ENCODE data around the gene CAMK1D.

DNA sequence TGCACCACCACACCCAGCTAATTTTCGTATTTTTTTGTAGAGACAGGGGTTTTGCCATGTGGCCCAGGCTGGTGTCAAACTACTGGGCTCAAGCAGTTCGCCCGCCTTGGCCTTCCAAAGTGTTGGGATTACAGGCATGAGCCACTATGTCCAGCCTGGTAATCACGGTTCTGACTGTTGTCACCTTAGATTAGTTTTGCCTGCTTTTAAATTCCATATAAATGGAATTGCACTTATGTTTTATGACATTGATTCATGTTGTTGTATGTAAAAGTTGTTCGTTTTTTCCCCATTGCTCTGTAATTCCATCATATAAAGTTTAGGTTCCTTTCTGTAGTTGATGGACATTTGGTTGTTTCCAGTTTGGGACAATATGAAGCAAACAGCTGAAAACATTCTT is 106.0 kb downstream of the CAMK1D start:
- TF ChIP-seq STAT3 (IDR thresholded peaks at IDR 0.05; ENCODE audit: low read depth, low read length) (no peak), RAD21 (IDR thresholded peaks at IDR 0.05; ENCODE audit: insufficient read depth, low read depth, low read length) (no peak), POLR2AphosphoS5 (IDR thresholded peaks at IDR 0.05; ENCODE audit: low read length) (no peak), ATF7 (IDR thresholded peaks at IDR 0.05; ENCODE audit: low read depth) (no peak), EZH2 (IDR thresholded peaks at IDR 0.05; ENCODE audit: borderline replicate concordance, control insufficient read depth, low read depth, low read length) (no peak), CBX5 (IDR thresholded peaks at IDR 0.05; ENCODE audit: low read depth) (no peak), YY1 (IDR thresholded peaks at IDR 0.05; ENCODE audit: low read depth, low read length) (no peak), SRF (IDR thresholded peaks at IDR 0.05; ENCODE audit: low read depth in 2 of 2, low read length in 2 of 2) (no peak), HDAC6 (IDR thresholded peaks at IDR 0.05; ENCODE audit: unreplicated experiment) (no peak)
- TF ChIP-seq, protein P1, sequence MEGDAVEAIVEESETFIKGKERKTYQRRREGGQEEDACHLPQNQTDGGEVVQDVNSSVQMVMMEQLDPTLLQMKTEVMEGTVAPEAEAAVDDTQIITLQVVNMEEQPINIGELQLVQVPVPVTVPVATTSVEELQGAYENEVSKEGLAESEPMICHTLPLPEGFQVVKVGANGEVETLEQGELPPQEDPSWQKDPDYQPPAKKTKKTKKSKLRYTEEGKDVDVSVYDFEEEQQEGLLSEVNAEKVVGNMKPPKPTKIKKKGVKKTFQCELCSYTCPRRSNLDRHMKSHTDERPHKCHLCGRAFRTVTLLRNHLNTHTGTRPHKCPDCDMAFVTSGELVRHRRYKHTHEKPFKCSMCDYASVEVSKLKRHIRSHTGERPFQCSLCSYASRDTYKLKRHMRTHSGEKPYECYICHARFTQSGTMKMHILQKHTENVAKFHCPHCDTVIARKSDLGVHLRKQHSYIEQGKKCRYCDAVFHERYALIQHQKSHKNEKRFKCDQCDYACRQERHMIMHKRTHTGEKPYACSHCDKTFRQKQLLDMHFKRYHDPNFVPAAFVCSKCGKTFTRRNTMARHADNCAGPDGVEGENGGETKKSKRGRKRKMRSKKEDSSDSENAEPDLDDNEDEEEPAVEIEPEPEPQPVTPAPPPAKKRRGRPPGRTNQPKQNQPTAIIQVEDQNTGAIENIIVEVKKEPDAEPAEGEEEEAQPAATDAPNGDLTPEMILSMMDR (IDR thresholded peaks at IDR 0.05 in 2 of 3, conservative IDR thresholded peaks at IDR 0.05 in 1 of 3; ENCODE audit: control insufficient read depth in 2 of 3, extremely low read depth in 1 of 3, insufficient read depth in 1 of 3, low read depth in 3 of 3, low read length in 3 of 3), result no peak
- TF ChIP-seq, protein P2, sequence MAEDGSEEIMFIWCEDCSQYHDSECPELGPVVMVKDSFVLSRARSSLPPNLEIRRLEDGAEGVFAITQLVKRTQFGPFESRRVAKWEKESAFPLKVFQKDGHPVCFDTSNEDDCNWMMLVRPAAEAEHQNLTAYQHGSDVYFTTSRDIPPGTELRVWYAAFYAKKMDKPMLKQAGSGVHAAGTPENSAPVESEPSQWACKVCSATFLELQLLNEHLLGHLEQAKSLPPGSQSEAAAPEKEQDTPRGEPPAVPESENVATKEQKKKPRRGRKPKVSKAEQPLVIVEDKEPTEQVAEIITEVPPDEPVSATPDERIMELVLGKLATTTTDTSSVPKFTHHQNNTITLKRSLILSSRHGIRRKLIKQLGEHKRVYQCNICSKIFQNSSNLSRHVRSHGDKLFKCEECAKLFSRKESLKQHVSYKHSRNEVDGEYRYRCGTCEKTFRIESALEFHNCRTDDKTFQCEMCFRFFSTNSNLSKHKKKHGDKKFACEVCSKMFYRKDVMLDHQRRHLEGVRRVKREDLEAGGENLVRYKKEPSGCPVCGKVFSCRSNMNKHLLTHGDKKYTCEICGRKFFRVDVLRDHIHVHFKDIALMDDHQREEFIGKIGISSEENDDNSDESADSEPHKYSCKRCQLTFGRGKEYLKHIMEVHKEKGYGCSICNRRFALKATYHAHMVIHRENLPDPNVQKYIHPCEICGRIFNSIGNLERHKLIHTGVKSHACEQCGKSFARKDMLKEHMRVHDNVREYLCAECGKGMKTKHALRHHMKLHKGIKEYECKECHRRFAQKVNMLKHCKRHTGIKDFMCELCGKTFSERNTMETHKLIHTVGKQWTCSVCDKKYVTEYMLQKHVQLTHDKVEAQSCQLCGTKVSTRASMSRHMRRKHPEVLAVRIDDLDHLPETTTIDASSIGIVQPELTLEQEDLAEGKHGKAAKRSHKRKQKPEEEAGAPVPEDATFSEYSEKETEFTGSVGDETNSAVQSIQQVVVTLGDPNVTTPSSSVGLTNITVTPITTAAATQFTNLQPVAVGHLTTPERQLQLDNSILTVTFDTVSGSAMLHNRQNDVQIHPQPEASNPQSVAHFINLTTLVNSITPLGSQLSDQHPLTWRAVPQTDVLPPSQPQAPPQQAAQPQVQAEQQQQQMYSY (CRISPR knock-in tag; IDR thresholded peaks at IDR 0.05), result no peak
- TF ChIP-seq, protein P3, sequence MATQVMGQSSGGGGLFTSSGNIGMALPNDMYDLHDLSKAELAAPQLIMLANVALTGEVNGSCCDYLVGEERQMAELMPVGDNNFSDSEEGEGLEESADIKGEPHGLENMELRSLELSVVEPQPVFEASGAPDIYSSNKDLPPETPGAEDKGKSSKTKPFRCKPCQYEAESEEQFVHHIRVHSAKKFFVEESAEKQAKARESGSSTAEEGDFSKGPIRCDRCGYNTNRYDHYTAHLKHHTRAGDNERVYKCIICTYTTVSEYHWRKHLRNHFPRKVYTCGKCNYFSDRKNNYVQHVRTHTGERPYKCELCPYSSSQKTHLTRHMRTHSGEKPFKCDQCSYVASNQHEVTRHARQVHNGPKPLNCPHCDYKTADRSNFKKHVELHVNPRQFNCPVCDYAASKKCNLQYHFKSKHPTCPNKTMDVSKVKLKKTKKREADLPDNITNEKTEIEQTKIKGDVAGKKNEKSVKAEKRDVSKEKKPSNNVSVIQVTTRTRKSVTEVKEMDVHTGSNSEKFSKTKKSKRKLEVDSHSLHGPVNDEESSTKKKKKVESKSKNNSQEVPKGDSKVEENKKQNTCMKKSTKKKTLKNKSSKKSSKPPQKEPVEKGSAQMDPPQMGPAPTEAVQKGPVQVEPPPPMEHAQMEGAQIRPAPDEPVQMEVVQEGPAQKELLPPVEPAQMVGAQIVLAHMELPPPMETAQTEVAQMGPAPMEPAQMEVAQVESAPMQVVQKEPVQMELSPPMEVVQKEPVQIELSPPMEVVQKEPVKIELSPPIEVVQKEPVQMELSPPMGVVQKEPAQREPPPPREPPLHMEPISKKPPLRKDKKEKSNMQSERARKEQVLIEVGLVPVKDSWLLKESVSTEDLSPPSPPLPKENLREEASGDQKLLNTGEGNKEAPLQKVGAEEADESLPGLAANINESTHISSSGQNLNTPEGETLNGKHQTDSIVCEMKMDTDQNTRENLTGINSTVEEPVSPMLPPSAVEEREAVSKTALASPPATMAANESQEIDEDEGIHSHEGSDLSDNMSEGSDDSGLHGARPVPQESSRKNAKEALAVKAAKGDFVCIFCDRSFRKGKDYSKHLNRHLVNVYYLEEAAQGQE (IDR thresholded peaks at IDR 0.05; ENCODE audit: low read depth, low read length), result no peak
- TF ChIP-seq, protein P4, sequence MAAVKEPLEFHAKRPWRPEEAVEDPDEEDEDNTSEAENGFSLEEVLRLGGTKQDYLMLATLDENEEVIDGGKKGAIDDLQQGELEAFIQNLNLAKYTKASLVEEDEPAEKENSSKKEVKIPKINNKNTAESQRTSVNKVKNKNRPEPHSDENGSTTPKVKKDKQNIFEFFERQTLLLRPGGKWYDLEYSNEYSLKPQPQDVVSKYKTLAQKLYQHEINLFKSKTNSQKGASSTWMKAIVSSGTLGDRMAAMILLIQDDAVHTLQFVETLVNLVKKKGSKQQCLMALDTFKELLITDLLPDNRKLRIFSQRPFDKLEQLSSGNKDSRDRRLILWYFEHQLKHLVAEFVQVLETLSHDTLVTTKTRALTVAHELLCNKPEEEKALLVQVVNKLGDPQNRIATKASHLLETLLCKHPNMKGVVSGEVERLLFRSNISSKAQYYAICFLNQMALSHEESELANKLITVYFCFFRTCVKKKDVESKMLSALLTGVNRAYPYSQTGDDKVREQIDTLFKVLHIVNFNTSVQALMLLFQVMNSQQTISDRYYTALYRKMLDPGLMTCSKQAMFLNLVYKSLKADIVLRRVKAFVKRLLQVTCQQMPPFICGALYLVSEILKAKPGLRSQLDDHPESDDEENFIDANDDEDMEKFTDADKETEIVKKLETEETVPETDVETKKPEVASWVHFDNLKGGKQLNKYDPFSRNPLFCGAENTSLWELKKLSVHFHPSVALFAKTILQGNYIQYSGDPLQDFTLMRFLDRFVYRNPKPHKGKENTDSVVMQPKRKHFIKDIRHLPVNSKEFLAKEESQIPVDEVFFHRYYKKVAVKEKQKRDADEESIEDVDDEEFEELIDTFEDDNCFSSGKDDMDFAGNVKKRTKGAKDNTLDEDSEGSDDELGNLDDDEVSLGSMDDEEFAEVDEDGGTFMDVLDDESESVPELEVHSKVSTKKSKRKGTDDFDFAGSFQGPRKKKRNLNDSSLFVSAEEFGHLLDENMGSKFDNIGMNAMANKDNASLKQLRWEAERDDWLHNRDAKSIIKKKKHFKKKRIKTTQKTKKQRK (IDR thresholded peaks at IDR 0.05; ENCODE audit: low read depth, low read length), result no peak
- TF ChIP-seq, protein P5, sequence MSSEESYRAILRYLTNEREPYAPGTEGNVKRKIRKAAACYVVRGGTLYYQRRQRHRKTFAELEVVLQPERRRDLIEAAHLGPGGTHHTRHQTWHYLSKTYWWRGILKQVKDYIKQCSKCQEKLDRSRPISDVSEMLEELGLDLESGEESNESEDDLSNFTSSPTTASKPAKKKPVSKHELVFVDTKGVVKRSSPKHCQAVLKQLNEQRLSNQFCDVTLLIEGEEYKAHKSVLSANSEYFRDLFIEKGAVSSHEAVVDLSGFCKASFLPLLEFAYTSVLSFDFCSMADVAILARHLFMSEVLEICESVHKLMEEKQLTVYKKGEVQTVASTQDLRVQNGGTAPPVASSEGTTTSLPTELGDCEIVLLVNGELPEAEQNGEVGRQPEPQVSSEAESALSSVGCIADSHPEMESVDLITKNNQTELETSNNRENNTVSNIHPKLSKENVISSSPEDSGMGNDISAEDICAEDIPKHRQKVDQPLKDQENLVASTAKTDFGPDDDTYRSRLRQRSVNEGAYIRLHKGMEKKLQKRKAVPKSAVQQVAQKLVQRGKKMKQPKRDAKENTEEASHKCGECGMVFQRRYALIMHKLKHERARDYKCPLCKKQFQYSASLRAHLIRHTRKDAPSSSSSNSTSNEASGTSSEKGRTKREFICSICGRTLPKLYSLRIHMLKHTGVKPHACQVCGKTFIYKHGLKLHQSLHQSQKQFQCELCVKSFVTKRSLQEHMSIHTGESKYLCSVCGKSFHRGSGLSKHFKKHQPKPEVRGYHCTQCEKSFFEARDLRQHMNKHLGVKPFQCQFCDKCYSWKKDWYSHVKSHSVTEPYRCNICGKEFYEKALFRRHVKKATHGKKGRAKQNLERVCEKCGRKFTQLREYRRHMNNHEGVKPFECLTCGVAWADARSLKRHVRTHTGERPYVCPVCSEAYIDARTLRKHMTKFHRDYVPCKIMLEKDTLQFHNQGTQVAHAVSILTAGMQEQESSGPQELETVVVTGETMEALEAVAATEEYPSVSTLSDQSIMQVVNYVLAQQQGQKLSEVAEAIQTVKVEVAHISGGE (CRISPR knock-in tag; IDR thresholded peaks at IDR 0.05), result no peak

Data from GM12878 (cell line).